Measurements from ENCODE around the gene CCDC51. TPM values are rescaled to one million over a fixed set of nuclear protein-coding genes. Genes with fewer than 3 reads are reported as not detected.
A peak's percentile ranks its signal among the peaks of the same experiment; 100 is the strongest.
"Not testable (repeated sequence)": the region's sequence is repeated elsewhere in the genome, so short reads cannot be mapped to it uniquely, and the experiment has no call there.

Gene CCDC51
- total RNA-seq, 1 donor from 2014 or later: 11.5 TPM

DNA sequence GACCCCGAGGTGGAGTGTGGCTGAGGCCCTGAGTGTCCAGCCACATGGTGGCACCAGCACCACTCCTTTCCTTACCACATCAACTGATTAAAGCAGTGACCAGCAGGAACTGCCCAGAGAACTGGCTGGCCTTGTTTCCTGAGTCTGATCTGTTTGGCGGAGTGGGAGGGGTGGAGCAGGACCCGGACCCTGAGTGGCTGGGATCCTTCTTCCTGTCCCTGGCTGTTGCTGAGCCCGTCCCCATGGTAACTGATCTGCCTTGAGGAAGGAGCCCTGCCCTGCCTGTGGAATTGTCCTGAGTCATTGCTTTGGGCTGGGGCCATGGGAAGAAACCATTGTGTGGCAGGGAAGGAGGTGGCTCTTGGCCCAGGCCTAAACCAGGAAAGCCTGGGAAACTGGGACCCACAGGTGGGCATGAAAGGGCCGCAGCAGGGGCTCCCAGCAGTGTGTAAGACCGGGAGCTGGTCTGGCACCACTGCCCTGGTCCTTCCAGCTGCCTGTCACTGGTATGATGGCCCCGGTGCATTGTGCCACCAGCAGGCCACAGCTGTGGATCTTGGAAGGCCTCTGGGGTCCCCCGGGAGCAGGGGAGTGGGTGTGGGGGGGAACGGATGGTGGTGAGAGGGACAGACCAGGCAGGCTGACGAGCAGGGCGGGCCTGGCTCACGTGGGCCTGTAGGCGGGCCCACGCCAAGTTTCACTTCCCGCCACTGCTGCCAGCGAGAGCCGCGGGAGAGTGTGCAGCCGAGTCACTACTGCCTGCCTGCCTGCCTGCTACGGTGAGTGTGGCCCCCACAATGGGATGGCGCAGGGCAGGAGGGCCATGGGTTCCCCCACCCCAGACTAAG, 25.8 kb upstream of the CCDC51 start:
- peak; percentile 99 for DNase-seq

DNA sequence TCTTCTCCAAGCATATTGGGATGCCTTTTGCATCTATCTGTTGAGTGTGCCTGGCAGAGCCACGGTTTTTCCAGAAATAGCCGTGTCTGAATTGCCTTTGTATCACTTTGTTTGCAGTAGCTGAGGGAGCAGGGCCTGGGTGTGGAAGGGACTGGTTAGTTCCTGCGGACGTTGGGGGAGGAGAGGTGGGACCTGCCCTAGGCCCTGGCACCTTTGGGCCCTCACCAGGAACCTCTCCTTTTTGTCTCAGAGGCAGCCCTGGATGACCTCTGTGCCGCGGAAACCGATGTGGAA, 25.3 kb upstream of the CCDC51 start:
- no peak for DNase-seq

DNA sequence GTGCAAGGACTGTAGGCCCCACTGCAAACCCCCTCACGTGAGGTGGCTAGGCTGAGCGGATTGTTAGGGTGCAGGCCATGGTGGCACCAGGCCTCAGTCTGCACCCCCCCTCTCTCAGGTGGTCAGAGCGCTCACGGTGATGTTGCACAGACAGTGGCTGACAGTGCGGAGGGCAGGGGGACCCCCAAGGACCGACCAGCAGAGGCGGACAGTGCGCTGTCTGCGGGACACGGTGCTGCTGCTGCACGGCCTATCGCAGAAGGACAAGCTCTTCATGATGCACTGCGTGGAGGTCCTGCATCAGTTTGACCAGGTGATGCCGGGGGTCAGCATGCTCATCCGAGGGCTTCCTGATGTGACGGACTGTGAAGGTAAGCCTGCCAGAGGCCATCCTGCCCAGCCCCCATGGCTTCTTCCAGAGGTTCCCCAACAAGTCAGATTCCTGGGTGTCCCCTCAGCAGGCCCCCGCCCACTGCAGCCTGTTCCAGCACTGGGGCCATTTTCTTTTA, 24.8 kb upstream of the CCDC51 start:
- no peak for DNase-seq

- no peak for DNase-seq
Measured at GRCh38 chr3:48463703-48464102, 23.8 kb upstream of the CCDC51 start.

GRCh38 chr3:48461767-48462166, 21.8 kb upstream of the CCDC51 start:
- not testable (repeated sequence) for DNase-seq

- no peak for DNase-seq
Measured at GRCh38 chr3:48460517-48460902, 20.6 kb upstream of the CCDC51 start.

GRCh38 chr3:48459773-48460516, 20.0 kb upstream of the CCDC51 start:
- no peak for DNase-seq

DNA sequence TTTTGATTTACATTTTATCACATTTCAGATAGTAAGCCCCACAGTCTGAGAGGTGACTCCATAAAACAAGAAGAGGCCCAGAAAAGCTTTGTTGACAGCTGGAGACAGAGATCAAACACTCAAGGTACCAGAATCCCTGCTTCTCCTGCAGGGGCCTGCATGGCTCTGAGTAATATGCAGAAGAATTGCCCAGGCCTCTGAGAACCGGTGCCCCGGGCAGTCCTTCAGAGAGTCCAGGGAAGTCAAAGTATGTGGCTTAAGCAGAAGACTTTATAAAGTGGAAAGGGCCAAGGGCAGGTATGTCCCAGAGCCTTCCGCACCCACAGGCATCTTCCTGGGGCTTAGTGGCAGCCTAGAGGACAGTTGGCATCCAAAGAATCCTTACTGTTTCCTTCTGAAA, 19.4 kb upstream of the CCDC51 start:
- no peak for DNase-seq

DNA sequence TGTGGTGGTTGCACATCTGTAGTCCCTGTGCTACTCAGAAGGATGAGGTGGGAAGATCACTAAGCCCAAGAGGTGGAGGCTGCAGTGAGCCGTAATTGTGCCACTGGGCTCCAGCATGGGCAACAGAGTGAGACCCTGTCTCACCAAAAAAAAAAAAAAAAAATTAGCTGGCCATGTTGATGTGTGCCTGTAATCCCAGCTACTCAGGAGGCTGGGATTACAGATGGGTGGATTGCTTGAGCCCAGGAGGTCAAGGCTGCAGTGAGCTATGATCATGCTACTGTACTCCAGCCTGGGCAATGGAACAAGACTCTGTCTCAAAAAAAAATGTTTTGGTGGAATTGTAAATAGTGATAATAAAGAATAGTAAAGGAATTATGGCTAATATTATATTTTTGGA, 16.5 kb upstream of the CCDC51 start:
- DNase-seq: no peak

DNA sequence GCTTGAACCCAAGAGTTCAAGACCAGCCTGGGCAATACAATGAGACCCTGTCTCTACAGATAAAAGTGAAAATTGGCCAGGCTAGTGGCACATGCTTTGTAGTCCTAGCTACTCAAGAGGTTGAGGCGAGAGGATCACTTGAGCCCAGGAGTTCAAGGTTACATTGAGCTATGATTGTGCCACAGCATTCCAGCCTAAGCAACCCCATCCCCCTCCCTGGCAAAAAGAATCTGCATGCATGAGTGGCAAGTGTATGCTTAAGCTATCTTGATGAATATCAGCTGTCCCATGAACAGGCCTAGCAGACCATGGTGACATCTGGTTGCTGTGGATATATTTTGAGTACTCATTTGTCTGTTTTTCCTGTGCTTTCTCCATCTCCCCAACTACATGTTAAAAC, 11.4 kb upstream of the CCDC51 start:
- DNase-seq: no peak

DNA sequence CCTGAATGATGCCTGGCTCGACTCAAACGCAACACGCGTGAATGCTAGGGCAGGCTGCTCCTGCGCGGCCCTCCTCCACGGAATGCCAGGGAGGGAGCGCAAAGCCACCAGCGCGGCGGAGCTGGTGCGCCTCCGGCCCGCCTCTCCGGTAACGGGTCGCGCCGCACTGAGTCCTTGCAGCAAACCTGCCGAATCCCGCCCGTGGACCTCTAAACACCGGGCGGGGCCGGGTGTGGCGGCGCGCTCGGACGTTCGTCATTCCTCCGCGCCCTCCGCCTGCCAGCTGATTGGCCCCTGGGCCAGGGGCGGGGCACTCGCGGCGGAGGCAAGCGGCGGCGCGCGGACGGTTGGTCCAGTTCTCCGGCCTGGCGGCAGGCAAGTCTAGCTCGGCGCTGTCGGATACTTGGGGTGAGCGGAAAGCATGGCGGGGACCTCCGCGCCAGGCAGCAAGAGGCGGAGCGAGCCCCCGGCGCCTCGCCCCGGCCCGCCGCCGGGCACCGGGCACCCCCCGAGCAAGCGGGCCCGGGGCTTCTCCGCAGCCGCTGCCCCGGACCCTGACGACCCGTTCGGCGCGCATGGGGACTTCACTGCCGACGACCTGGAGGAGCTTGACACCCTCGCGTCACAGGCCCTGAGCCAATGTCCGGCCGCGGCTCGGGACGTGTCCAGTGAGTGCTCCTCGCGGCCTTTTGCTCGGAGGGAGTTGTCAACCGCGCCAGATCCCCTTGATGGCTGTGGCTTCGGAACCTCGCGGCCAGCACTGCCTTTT, 6.7 kb upstream of the CCDC51 start, which contains the start of gene ATRIP:
ATRIP (plus strand) TSS at position 313 of the 769 bp plus-strand sequence; CDS start at position 422, 109 bp downstream.
- DNase-seq: peak; percentile 94

DNA sequence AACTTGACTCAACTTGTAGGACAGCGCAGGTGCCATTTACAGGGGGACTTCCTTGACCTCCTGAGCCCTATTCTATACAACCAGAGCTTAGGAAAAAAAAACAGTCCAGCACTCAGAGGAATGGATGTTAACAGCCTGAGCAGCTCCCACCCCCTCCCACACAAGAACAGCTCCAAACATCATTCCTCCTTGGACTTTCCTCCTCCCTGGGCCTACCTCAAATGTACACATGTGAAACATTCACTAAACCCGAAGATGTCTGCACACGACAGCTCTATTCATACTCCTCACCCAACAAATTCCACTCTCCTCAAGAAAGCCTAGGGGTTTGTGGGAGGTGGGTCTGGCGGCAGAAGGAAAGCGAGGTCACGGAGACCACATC, 6.1 kb upstream of the CCDC51 start:
- DNase-seq: no peak

GRCh38 chr3:48445277-48445882, 5.5 kb upstream of the CCDC51 start:
- no peak for DNase-seq

DNA sequence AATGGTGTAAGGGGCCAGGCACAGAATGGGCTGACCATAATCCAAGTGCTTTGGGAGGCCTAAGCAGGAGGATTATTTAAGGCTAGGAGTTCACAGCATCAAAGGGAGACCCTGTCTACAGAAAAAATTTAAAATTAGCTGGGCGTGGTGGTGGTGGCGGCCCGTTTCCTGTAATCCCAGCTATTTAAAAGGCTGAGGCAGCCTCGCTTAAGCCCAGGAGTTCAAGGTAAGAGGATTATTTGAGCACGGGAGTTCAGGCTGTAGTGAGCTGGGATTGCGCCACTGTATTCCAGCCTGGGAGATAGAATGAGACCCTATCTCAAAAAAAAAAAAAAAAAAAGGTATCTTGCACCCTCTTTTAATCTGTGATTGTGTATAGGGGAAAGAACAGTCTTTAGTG, 2.0 kb upstream of the CCDC51 start:
- DNase-seq: no peak

DNA sequence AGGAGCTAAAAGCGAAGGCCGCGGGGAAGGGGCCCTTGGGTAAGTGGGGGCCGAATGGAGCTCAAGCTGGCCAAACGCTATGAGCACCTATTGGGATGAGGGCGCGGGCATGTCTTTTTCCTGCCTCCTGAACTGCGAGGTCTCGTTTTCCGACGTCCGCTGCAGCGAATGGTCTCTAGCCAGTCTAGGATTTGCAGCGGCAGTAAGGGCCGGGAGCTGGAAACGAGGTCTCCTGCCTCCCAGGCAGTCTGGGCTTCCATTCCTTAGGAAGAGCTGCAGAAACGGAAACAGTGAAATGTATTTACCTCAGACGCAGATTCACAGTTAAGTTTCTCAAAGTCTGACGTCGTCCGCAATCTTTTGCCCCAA, 655 bp upstream of the CCDC51 start:
- no peak for DNase-seq

- no peak for DNase-seq
Measured at GRCh38 chr3:48437812-48438211, 2.1 kb downstream of the CCDC51 start.

DNA sequence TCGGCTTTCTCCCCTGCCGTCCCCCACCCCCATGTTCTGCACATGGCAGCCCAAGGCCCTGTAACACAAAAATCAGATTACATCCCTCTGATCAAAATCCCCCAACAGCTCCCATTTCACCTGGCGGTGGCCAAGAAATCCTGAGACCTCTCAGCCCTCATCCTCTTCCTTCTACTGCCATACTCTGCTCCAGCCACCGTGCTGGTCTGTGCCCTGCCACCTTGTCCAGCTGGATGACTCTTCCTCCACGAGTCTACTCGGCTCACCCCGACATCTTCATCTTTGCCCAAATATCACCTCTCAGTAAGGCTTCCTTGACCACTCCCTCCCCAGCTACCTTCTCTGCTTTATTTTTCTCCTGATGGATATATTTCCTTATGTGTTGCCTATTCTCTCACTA, 3.1 kb downstream of the CCDC51 start:
- no peak for DNase-seq

DNA sequence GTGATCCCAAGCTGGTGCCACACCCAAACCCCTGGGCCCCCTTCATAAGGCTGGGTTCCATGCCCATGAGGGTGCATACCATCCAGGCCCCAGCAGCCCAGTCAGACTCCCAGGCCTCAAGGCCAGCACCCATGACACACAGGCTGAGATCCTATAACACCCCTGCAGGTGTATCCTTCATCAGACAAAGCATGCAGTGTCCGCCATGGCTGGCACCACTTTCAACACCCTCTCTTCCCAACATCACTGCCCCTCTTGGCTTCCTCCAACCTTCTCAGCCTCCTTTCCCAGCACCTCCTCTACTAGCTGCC, 3.5 kb downstream of the CCDC51 start:
- DNase-seq: no peak

GRCh38 chr3:48435774-48436476, 4.0 kb downstream of the CCDC51 start:
- DNase-seq: peak; percentile 94

DNA sequence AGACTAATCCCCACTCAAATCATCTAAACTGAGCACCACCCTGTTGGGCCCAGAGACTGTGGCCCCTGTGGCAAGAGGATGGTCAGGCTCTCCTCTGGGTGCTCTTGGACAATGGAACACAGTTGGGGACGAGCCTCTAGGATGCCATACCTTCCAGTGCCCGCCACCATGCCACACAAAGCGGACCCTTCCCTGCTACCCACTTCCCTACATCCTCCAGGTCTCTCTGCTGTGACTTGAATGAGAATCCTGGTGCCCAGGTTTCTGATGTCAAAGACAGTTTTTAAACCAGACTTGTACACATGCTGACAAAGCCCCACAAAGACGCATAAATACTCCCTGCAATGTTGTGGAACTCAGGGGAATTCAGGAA, 4.7 kb downstream of the CCDC51 start:
- DNase-seq: no peak

GRCh38 chr3:48434591-48435222, 5.2 kb downstream of the CCDC51 start:
- DNase-seq: no peak
